HepG2 (cell line): ENCODE measurements around the gene COX6A2. TPM values are rescaled to one million over a fixed set of nuclear protein-coding genes. Genes with fewer than 3 reads are reported as not detected.
A peak's percentile ranks its signal among the peaks of the same experiment; 100 is the strongest.

ENCODE experiments used
- ATF3 ChIP-seq: sonication (generic); formaldehyde crosslinking; IDR thresholded peaks from 2 replicates; pipeline ENCODE4 v1.4.0; 2020; ENCODE audit warnings: missing genetic modification reagents
- CENPT ChIP-seq: sonication (generic); formaldehyde crosslinking; IDR thresholded peaks from 2 replicates; pipeline ENCODE4 v1.8.0; 2022; ENCODE audit warnings: low read depth, mild to moderate bottlenecking, moderate library complexity, missing genetic modification reagents
- EZH2 ChIP-seq: conservative IDR thresholded peaks from 2 replicates; pipeline ENCODE4 v1.6.1; 2012; ENCODE audit warnings: mild to moderate bottlenecking, low read depth, low read length, moderate library complexity
- GLI4 ChIP-seq: sonication (generic); formaldehyde crosslinking; IDR thresholded peaks from 2 replicates; pipeline ENCODE4 v1.5.1; 2020; ENCODE audit warnings: missing genetic modification reagents, mild to moderate bottlenecking, moderate library complexity, borderline replicate concordance
- IKZF1 ChIP-seq: fragments of 450-650 bp; IDR thresholded peaks from 2 replicates; pipeline ENCODE4 v1.7.1; 2016
- JARID2 ChIP-seq: sonication (generic); formaldehyde crosslinking; IDR thresholded peaks from 2 replicates; pipeline ENCODE4 v1.8.1; 2023; ENCODE audit warnings: missing genetic modification reagents, inconsistent platforms; ENCODE audit not compliant: insufficient replicate concordance
- KLF13 ChIP-seq: sonication (generic); formaldehyde crosslinking; IDR thresholded peaks from 2 replicates; pipeline ENCODE4 v1.4.0; 2020; ENCODE audit warnings: mild to moderate bottlenecking, missing genetic modification reagents
- LCORL ChIP-seq, 2 experiments: fragments of 450-650 bp in 1 of 2; sonication (generic) in 1 of 2; formaldehyde crosslinking in 1 of 2; IDR thresholded peaks; 2 replicates each; pipeline versions ENCODE4 v1.5.0 to v1.6.1; 2017 to 2020; ENCODE audit warnings: antibody characterized with exemption in 1 of 2, missing genetic modification reagents in 1 of 2
- MAFK ChIP-seq, 2 experiments: IDR thresholded peaks in 1 of 2; conservative IDR thresholded peaks in 1 of 2; 2 replicates each; pipeline ENCODE4 v1.6.1; 2011; ENCODE audit warnings: improper control_type of control experiment in 2 of 2, low read length in 2 of 2
- MAX ChIP-seq: IDR thresholded peaks from 2 replicates; pipeline ENCODE4 v1.6.1; 2012; ENCODE audit warnings: inconsistent platforms
- MEF2D ChIP-seq: sonication (generic); formaldehyde crosslinking; IDR thresholded peaks from 2 replicates; pipeline ENCODE4 v1.5.1; 2020; ENCODE audit warnings: mild to moderate bottlenecking, missing genetic modification reagents
- MTERF4 ChIP-seq: sonication (generic); formaldehyde crosslinking; IDR thresholded peaks from 2 replicates; pipeline ENCODE4 v1.8.0; 2023; ENCODE audit warnings: mild to moderate bottlenecking, missing genetic modification reagents
- NFE2L2 ChIP-seq: fragments of 150-350 bp; IDR thresholded peaks from 2 replicates; pipeline ENCODE4 v1.6.1; 2014; ENCODE audit warnings: low read length
- PAWR ChIP-seq: sonication (generic); formaldehyde crosslinking; IDR thresholded peaks from 2 replicates; pipeline ENCODE4 v1.4.0; 2020; ENCODE audit warnings: missing genetic modification reagents, mild to moderate bottlenecking, borderline replicate concordance
- PHB2 ChIP-seq: fragments of 450-650 bp; IDR thresholded peaks from 2 replicates; pipeline ENCODE4 v1.6.1; 2018; ENCODE audit not compliant: partially characterized antibody
- RCOR2 ChIP-seq: IDR thresholded peaks from 2 replicates; pipeline ENCODE4 v1.6.1; 2016; ENCODE audit warnings: missing biosample characterization, missing genetic modification reagents
- SALL2 ChIP-seq: sonication (generic); formaldehyde crosslinking; IDR thresholded peaks from 2 replicates; pipeline ENCODE4 v1.8.1; 2023; ENCODE audit warnings: mild to moderate bottlenecking, missing genetic modification reagents, inconsistent platforms
- SIX1 ChIP-seq: sonication (generic); formaldehyde crosslinking; IDR thresholded peaks from 2 replicates; pipeline ENCODE4 v1.4.0; 2020; ENCODE audit warnings: missing genetic modification reagents, borderline replicate concordance
- SRF ChIP-seq: IDR thresholded peaks from 2 replicates; pipeline ENCODE4 v1.6.1; 2011; ENCODE audit warnings: mild to moderate bottlenecking, low read depth, low read length, moderate library complexity
- TCF7 ChIP-seq: sonication (generic); IDR thresholded peaks from 2 replicates; pipeline ENCODE4 v1.6.1; 2016; ENCODE audit warnings: antibody characterized with exemption, low read depth
- ZNF180 ChIP-seq: sonication (generic); formaldehyde crosslinking; IDR thresholded peaks from 2 replicates; pipeline ENCODE4 v1.4.0; 2020; ENCODE audit warnings: low read depth, missing genetic modification reagents, borderline replicate concordance
- ZNF33A ChIP-seq: sonication (generic); formaldehyde crosslinking; IDR thresholded peaks from 2 replicates; pipeline ENCODE4 v1.5.1; 2020; ENCODE audit warnings: missing genetic modification reagents, mild to moderate bottlenecking, moderate library complexity, borderline replicate concordance
- ZNF549 ChIP-seq: sonication (generic); formaldehyde crosslinking; IDR thresholded peaks from 2 replicates; pipeline ENCODE4 v1.5.0; 2020; ENCODE audit warnings: missing genetic modification reagents
- ZNF550 ChIP-seq: sonication (generic); formaldehyde crosslinking; IDR thresholded peaks from 2 replicates; pipeline ENCODE4 v1.4.0; 2020; ENCODE audit warnings: mild to moderate bottlenecking, missing genetic modification reagents, borderline replicate concordance
- ZNF720 ChIP-seq: sonication (generic); formaldehyde crosslinking; IDR thresholded peaks from 2 replicates; pipeline ENCODE4 v1.4.0; 2020; ENCODE audit warnings: missing genetic modification reagents
- ZNF782 ChIP-seq: sonication (generic); formaldehyde crosslinking; IDR thresholded peaks from 2 replicates; pipeline ENCODE4 v1.4.0; 2020; ENCODE audit warnings: missing genetic modification reagents, mild to moderate bottlenecking, borderline replicate concordance
- ZNF839 ChIP-seq: sonication (generic); formaldehyde crosslinking; IDR thresholded peaks from 2 replicates; pipeline ENCODE4 v1.4.0; 2020; ENCODE audit warnings: missing genetic modification reagents, mild to moderate bottlenecking, borderline replicate concordance
- polyA plus RNA-seq, 8 experiments: library from polyadenylated mRNA; depleted of rRNA in 3 of 8; stranded (reverse) in 7 of 8; unstranded in 1 of 8; fragments of >200 nt; fragmentation: Illumina TruSeq in 4 of 8; extraction: Trizol in 4 of 8; gene quantifications; 2 replicates each; pipeline versions ENCODE4 v1.2.1 to v1.2.3, GENCODE V29; 2011 to 2016; ENCODE audit warnings: low read depth in 4 of 8, missing spikeins in 1 of 8, mixed read lengths in 1 of 8; ENCODE audit not compliant: insufficient read depth in 1 of 8
- total RNA-seq, 5 experiments: library from RNA; depleted of rRNA; stranded (reverse); fragments of >200 nt; fragmentation: Illumina TruSeq; extraction: Trizol; gene quantifications; 2 replicates each; pipeline ENCODE4 v1.2.3, GENCODE V29; 2016; ENCODE audit warnings: low read depth in 1 of 5
- TF ChIP-seq, protein P1 (sequence below): IDR thresholded peaks from 2 replicates; pipeline ENCODE4 v1.6.1; 2016

COX6A2 gene
- total and polyA plus RNA-seq, 2 of the 13 experiments (the other 11 are each of a cell fraction or from before 2014, with no cell fraction given) = not detected

- TF ChIP-seq GLI4 (0 out of 2 replicates have a peak, but pooled peaks have one; percentile 42), CENPT (CRISPR knock-in tag) (0 out of 2 replicates have a peak, but pooled peaks have one; percentile 51), NFE2L2 (peak; percentile 51; the same call in 1 of the 2 replicates), ZNF839 (CRISPR knock-in tag) (no peak), SIX1 (CRISPR knock-in tag) (peak; percentile 55; the same call in 1 of the 2 replicates), TCF7 (no peak), ZNF549 (CRISPR knock-in tag) (no peak), MAFK (conservative IDR thresholded peaks at IDR 0.05 in 1 of 2, IDR thresholded peaks at IDR 0.05 in 1 of 2; ENCODE audit: low read length in 2 of 2) (peak; percentile 96), SRF (no peak), MTERF4 (CRISPR knock-in tag) (no peak), LCORL (IDR thresholded peaks at IDR 0.05) (no peak), LCORL (CRISPR knock-in tag; IDR thresholded peaks at IDR 0.05) (peak; percentile 65; the same call in 1 of the 2 replicates), KLF13 (no peak), IKZF1 (no peak), SALL2 (CRISPR knock-in tag) (no peak), RCOR2 (no peak), MEF2D (CRISPR knock-in tag) (peak; percentile 72; the same call in 1 of the 2 replicates), ZNF33A (no peak), ZNF180 (no peak), ZNF720 (no peak), ZNF550 (CRISPR knock-in tag) (no peak), PAWR (no peak), ZNF782 (CRISPR knock-in tag) (no peak), JARID2 (CRISPR knock-in tag) (no peak), ATF3 (CRISPR knock-in tag) (peak; percentile 71; the same call in 1 of the 2 replicates), PHB2 (no peak), MAX (no peak), EZH2 (no peak)
- TF ChIP-seq, protein P1, sequence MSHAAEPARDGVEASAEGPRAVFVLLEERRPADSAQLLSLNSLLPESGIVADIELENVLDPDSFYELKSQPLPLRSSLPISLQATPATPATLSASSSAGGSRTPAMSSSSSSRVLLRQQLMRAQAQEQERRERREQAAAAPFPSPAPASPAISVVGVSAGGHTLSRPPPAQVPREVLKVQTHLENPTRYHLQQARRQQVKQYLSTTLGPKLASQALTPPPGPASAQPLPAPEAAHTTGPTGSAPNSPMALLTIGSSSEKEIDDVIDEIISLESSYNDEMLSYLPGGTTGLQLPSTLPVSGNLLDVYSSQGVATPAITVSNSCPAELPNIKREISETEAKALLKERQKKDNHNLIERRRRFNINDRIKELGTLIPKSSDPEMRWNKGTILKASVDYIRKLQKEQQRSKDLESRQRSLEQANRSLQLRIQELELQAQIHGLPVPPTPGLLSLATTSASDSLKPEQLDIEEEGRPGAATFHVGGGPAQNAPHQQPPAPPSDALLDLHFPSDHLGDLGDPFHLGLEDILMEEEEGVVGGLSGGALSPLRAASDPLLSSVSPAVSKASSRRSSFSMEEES (CRISPR knock-in tag) = no peak
These were observed 25.4 kb upstream of the COX6A2 start (continued) for GRCh38 chr16:31453255-31454204.
